Immature natural killer cell (primary cell): ENCODE data around the gene METRN. TPM values are rescaled to one million over a fixed set of nuclear protein-coding genes. Genes with fewer than 3 reads are reported as not detected.

Experiments
- DNase-seq, 3 donors: peaks; one replicate each; pipeline ENCODE4 v3.0.0; 2022; ENCODE audit warnings: mixed read lengths in 1 of 3
- H3K27ac Mint-ChIP-seq, 6 donors: one replicate each; pipeline ENCODE4 v1.8.0; 2020; ENCODE audit warnings: mixed read lengths in 6 of 6, mild to moderate bottlenecking in 5 of 6, inconsistent platforms in 4 of 6, moderate library complexity in 3 of 6
- H3K27me3 Mint-ChIP-seq, 3 donors: one replicate each; pipeline ENCODE4 v1.8.0; 2020 to 2021; ENCODE audit warnings: low read depth in 3 of 3, mild to moderate bottlenecking in 3 of 3, mixed read lengths in 3 of 3, moderate library complexity in 3 of 3, inconsistent platforms in 1 of 3
- H3K36me3 Mint-ChIP-seq, 3 donors: one replicate each; pipeline ENCODE4 v1.8.0; 2020; ENCODE audit warnings: mixed read lengths in 3 of 3, inconsistent platforms in 2 of 3, mild to moderate bottlenecking in 2 of 3
- H3K4me1 Mint-ChIP-seq, 2 donors: one replicate each; pipeline ENCODE4 v1.8.0; 2020; ENCODE audit warnings: inconsistent platforms in 2 of 2, mild to moderate bottlenecking in 2 of 2, mixed read lengths in 2 of 2, moderate library complexity in 1 of 2
- H3K4me3 Mint-ChIP-seq, 5 donors: one replicate each; pipeline ENCODE4 v1.8.0; 2020; ENCODE audit warnings: mild to moderate bottlenecking in 5 of 5, mixed read lengths in 5 of 5, inconsistent platforms in 3 of 5, moderate library complexity in 3 of 5
- H3K9me3 Mint-ChIP-seq, 6 donors: one replicate each; pipeline ENCODE4 v1.8.0; 2020; ENCODE audit warnings: mild to moderate bottlenecking in 6 of 6, mixed read lengths in 6 of 6, inconsistent platforms in 4 of 6, moderate library complexity in 3 of 6
- polyA plus RNA-seq, 3 donors: library from polyadenylated mRNA; unstranded; fragments of 300-500 nt; fragmentation: Illumina TruSeq; gene quantifications; one replicate each; pipeline ENCODE4 v1.2.3, GENCODE V29; 2021

METRN gene
- polyA plus RNA-seq, 3 donors from 2014 or later: 29.6 to 61.7 (median 45.4) TPM

GRCh38 chr16:766820-767640, 52.1 kb downstream of the METRN start:
- H3K27me3 Mint-ChIP-seq: peaks cover 0 to 2% (median 1%) of the 10 kb centered on the region in 3 donors
- no peaks in the 10 kb centered on the region for H3K9me3 Mint-ChIP-seq
- H3K4me1 Mint-ChIP-seq: no peaks in the 10 kb centered on the region
- H3K36me3 Mint-ChIP-seq: no peaks in the 10 kb centered on the region
- H3K27ac Mint-ChIP-seq: no peak overlapping the region
- no peak for DNase-seq
- H3K4me3 Mint-ChIP-seq: no peak overlapping the region

- Mint-ChIP-seq H3K4me3 (no peak overlapping the region), H3K27me3 (peaks cover 0 to 2% (median 1%) of the 10 kb centered on the region in 3 donors), H3K36me3 (no peaks in the 10 kb centered on the region), H3K27ac (no peak overlapping the region), H3K4me1 (no peaks in the 10 kb centered on the region), H3K9me3 (no peaks in the 10 kb centered on the region)
- DNase-seq: no peak
Measured at GRCh38 chr16:767743-768235, 52.9 kb downstream of the METRN start.

- Mint-ChIP-seq H3K4me1 (no peaks in the 10 kb centered on the region), H3K36me3 (no peaks in the 10 kb centered on the region), H3K27me3 (peaks cover 0 to 2% (median 1%) of the 10 kb centered on the region in 3 donors), H3K9me3 (no peaks in the 10 kb centered on the region), H3K4me3 (no peak overlapping the region), H3K27ac (no peak overlapping the region)
- no peak for DNase-seq
Measured at GRCh38 chr16:768428-768827, 53.5 kb downstream of the METRN start.

Other genes with a start within 250 kb of the METRN start
- gene CAPN15, start 187.4 kb upstream of the METRN start, polyA plus RNA-seq: 10 to 100 TPM in 2 of 3 donors, 1 to 10 TPM in 1; 9.2 to 30.7 (median 10.1) TPM
- not detected for gene PRR35, start 154.7 kb upstream of the METRN start, polyA plus RNA-seq
- gene NHLRC4, start 148.1 kb upstream of the METRN start, polyA plus RNA-seq: under 1 TPM in 2 of 3 donors, not detected in 1; 0.42 to 0.61 TPM
- gene PIGQ, start 145.2 kb upstream of the METRN start, polyA plus RNA-seq: 10 to 100 TPM; 10.5 to 17.7 (median 12.6) TPM
- gene RAB40C, start 125.1 kb upstream of the METRN start, polyA plus RNA-seq: 10 to 100 TPM in 1 of 3 donors, 1 to 10 TPM in 2; 4.6 to 17.5 (median 5.8) TPM
- under 1 TPM in 2 of 3 donors, not detected in 1; 0.17 to 0.19 TPM for gene WFIKKN1, start 84.1 kb upstream of the METRN start, polyA plus RNA-seq
- 100 to 1,000 TPM in 1 of 3 donors, 10 to 100 TPM in 2; 89.3 to 128 (median 93.9) TPM for gene METTL26, start 78.8 kb upstream of the METRN start, polyA plus RNA-seq
- gene MCRIP2, start 73.3 kb upstream of the METRN start, polyA plus RNA-seq: 10 to 100 TPM; 16.8 to 36.3 (median 22.8) TPM
- gene WDR90, start 65.8 kb upstream of the METRN start, polyA plus RNA-seq: 1 to 10 TPM in 2 of 3 donors, not detected in 1; 1.2 to 2.4 TPM
- gene RHOT2, start 47.0 kb upstream of the METRN start, polyA plus RNA-seq: 10 to 100 TPM; 36.8 to 53.3 (median 43.0) TPM
- not detected for gene RHBDL1, start 39.4 kb upstream of the METRN start, polyA plus RNA-seq
- gene STUB1, start 34.7 kb upstream of the METRN start, polyA plus RNA-seq: 100 to 1,000 TPM; 183 to 225 (median 194) TPM
- 10 to 100 TPM; 38.3 to 63.5 (median 47.4) TPM for gene JMJD8, start 30.8 kb upstream of the METRN start, polyA plus RNA-seq
- 10 to 100 TPM in 1 of 3 donors, 1 to 10 TPM in 2; 4.9 to 15.1 (median 5.2) TPM for gene WDR24, start 24.7 kb upstream of the METRN start, polyA plus RNA-seq
- under 1 TPM in 1 of 3 donors, not detected in 2; 0.20 TPM for gene FBXL16, start 9.3 kb upstream of the METRN start, polyA plus RNA-seq
- gene ANTKMT, start 6.0 kb downstream of the METRN start, polyA plus RNA-seq: 100 to 1,000 TPM in 1 of 3 donors, 10 to 100 TPM in 2; 71.7 to 110 (median 94.1) TPM
- gene CCDC78, start 11.3 kb downstream of the METRN start, polyA plus RNA-seq: 1 to 10 TPM in 2 of 3 donors, under 1 TPM in 1; 0.34 to 1.7 (median 1.4) TPM
- 10 to 100 TPM in 1 of 3 donors, 1 to 10 TPM in 2; 6.4 to 12.0 (median 9.1) TPM for gene HAGHL, start 12.0 kb downstream of the METRN start, polyA plus RNA-seq
- 10 to 100 TPM in 2 of 3 donors, 1 to 10 TPM in 1; 4.6 to 25.5 (median 17.5) TPM for gene CIAO3, start 25.9 kb downstream of the METRN start, polyA plus RNA-seq
- not detected for gene MSLN, start 45.6 kb downstream of the METRN start, polyA plus RNA-seq
- 10 to 100 TPM; 23.9 to 49.9 (median 27.7) TPM for gene RPUSD1, start 73.3 kb downstream of the METRN start, polyA plus RNA-seq
- 1 to 10 TPM in 2 of 3 donors, not detected in 1; 6.3 to 9.2 TPM for gene CHTF18, start 73.5 kb downstream of the METRN start, polyA plus RNA-seq
- gene GNG13, start 85.6 kb downstream of the METRN start, polyA plus RNA-seq: not detected